AG04450 (cell line): ENCODE results near the gene BCL2L12. TPM values are rescaled to one million over a fixed set of nuclear protein-coding genes. Genes with fewer than 3 reads are reported as not detected.

Source experiments
- CTCF ChIA-PET: fragments of 300-600, 350-600 bp; formaldehyde crosslinking; extraction: SDS; loops from one replicate; lab custom pipeline; 2022; ENCODE audit warnings: antibody characterized with exemption, inconsistent platforms; lab: Charles Lee
- POLR2A ChIA-PET: fragments of 350-600 bp; formaldehyde crosslinking; extraction: SDS; loops from one replicate; lab custom pipeline; 2021; ENCODE audit warnings: antibody characterized with exemption, inconsistent platforms; lab: Yijun Ruan, JAX
- DNase-seq: peaks from one replicate; pipeline ENCODE4 v3.0.0-alpha.2; 2011; ENCODE audit warnings: low read depth, low spot score
- H3K27ac ChIP-seq: one replicate; pipeline ENCODE4 v1.5.1; 2012; ENCODE audit warnings: low read depth, low read length, control low read depth
- H3K27me3 ChIP-seq: one replicate; pipeline ENCODE4 v1.6.0; 2012; ENCODE audit warnings: low read length; ENCODE audit not compliant: control insufficient read depth, insufficient read depth
- H3K4me3 ChIP-seq: 2 replicates; pipeline ENCODE4 v1.5.1; 2011; ENCODE audit warnings: mild to moderate bottlenecking, low read depth, low read length, control low read depth
- H3K9me3 ChIP-seq: 2 replicates; pipeline ENCODE4 v1.5.1; 2012; ENCODE audit warnings: low read length; ENCODE audit not compliant: control insufficient read depth, insufficient read depth
- CTCF ChIP-seq: IDR thresholded peaks from 2 replicates; pipeline ENCODE4 v1.5.1; 2011; ENCODE audit warnings: low read depth, low read length, control low read depth, inconsistent platforms
- polyA plus RNA-seq: library from polyadenylated mRNA; depleted of rRNA; stranded (reverse); fragments of >200 nt; gene quantifications from 2 replicates; pipeline ENCODE4 v1.2.3, GENCODE V29; 2011

Gene BCL2L12
- polyA plus RNA-seq, 1 experiment: 8.8 TPM

DNA sequence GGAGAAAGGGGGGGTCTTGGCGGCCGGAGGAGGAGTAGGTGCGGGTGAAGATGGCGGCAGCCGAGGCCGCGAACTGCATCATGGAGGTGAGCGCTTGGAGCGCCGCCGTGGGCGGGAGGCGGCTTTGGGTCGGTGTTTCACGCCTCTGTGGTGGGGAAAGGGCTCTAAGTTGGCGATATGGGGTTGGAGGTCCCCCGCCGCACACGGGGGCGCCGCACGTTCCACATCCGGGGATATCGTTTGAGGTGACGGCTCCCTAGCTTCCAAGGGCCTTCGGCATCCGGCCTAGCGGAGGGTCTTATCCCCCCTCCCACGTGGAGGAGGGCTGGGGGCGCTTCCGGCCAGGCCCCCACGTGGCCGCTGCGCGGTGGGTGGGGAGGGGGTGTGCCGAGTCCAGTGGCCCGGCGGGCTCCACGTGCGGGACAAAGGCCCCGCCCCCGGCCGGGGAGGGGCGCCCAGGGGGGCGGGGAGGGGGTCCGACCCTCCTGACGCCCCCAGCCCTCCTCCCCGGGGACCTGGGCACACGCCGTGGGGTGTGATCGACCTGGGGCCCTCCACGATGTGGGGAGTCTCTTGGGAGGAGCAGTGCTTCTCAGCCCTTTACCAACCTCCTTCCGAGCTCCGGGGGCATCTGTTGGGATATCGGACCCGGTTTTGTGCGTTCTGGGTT, 11.6 kb downstream of the BCL2L12 start, which contains the start of gene PRMT1:
Gene PRMT1 (plus strand): TSS at position 41 of the 670 bp plus-strand sequence. CDS start 10 bp downstream, at position 51.
- H3K27me3 ChIP-seq: no peaks in the 10 kb centered on the region
- H3K27ac ChIP-seq: peak within 1 kb of the TSS; percentile 94
- TF ChIP-seq CTCF: no peak
- ChIA-PET CTCF (interaction anchor here (1.2 to 1.8 kb wide), 2 partner anchors 13 to 131 kb away, joined by 4 read pairs; no protein-coding TSS in a partner anchor), POLR2A (interaction anchor here (1.0 to 2.8 kb wide), 6 partner anchors 12 to 200 kb away, joined by 3 to 18 read pairs (median 8); partner anchors contain the start of genes ADM5, AKT1S1, CPT1C and PRR12)
- H3K4me3 ChIP-seq: peak within 1 kb of the TSS; percentile 98
- peaks cover 4% of the 10 kb centered on the region; the same call in 1 of the 2 replicates for H3K9me3 ChIP-seq
- no peak for DNase-seq

GRCh38 chr19:49677901-49678674, 12.4 kb downstream of the BCL2L12 start:
- TF ChIP-seq CTCF: peak; percentile 70
- Histone ChIP-seq H3K9me3 (peaks cover 4% of the 10 kb centered on the region; the same call in 1 of the 2 replicates), H3K27ac (peak overlapping the region; percentile 82), H3K27me3 (no peaks in the 10 kb centered on the region), H3K4me3 (peak overlapping the region; percentile 98)
- no peak for DNase-seq
- ChIA-PET CTCF (interaction anchor here (0.5 to 1.8 kb wide), 5 partner anchors 12 to 169 kb away, joined by 3 to 4 read pairs (median 3); partner anchors contain the start of gene RRAS), POLR2A (interaction anchor here (2.8 kb wide), 1 partner anchor 14 kb away, joined by 14 read pairs; no protein-coding TSS in a partner anchor)

DNA sequence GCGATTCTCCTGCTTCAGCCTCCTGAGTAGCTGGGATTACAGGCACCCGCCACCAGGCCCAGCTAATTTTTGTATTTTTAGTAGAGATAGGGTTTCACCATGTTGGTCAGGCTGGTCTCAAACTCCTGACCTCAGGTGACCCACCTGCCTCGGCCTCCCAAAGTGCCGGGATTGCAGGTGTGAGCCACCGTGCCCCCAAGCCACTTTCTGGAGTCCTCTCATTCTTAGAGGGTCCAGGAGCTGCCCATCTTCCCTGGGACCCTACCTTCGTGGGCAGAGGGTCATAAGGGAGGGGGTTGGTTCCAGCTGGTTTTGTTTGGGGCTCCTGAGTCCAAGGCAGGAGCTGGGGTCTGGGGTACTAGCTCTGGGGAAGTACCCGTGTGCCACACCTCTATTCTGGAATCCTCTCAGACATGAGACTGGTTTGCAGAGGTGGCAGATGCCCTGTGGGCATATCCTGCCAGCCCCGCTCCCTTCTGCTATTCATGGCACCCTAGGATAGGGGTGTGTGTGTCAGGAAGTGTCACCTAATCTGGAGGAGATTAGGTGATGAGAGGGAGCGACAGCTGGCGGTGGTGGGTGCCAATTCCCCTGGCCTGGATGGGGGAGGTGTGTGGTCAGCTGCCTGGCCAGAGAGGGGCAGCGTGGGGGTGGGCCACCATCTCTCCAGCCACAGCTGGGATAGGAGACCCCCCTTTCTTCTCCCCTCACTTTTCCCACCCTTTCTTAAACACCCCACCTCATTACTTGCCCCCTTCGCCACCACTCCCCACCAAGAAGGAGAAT, 13.4 kb downstream of the BCL2L12 start:
- Histone ChIP-seq H3K27ac (no peak overlapping the region), H3K4me3 (peak overlapping the region; percentile 7; the same call in 1 of the 2 replicates), H3K27me3 (no peaks in the 10 kb centered on the region), H3K9me3 (peaks cover 4% of the 10 kb centered on the region; the same call in 1 of the 2 replicates)
- POLR2A ChIA-PET: interaction anchor here (0.6 to 0.7 kb wide), 2 partner anchors 134 to 807 kb away, joined by 3 to 4 read pairs; partner anchors contain the start of gene PPP1R15A
- DNase-seq: no peak
- CTCF ChIA-PET: interaction anchor here (0.5 to 1.8 kb wide), 8 partner anchors 11 to 206 kb away, joined by 3 to 6 read pairs (median 3); partner anchors contain the start of gene RRAS
- no peak for TF ChIP-seq CTCF

- DNase-seq: no peak
- H3K4me3 ChIP-seq: peak overlapping the region; percentile 39
- POLR2A ChIA-PET: no interaction called here
- peaks cover 4% of the 10 kb centered on the region; the same call in 1 of the 2 replicates for H3K9me3 ChIP-seq
- TF ChIP-seq CTCF: no peak
- peak overlapping the region; percentile 39 for H3K27ac ChIP-seq
- H3K27me3 ChIP-seq: no peaks in the 10 kb centered on the region
- CTCF ChIA-PET: interaction anchor here (0.5 to 1.6 kb wide), 6 partner anchors 40 to 206 kb away, joined by 3 to 6 read pairs (median 3); partner anchors contain the start of gene RRAS
Measured at GRCh38 chr19:49679771-49680413, 14.2 kb downstream of the BCL2L12 start.
